Retina (tissue), 1 donor: ENCODE measurements around the gene FAM53B.

Experiments
- DNase-seq: peaks from one replicate; pipeline ENCODE4 v3.0.0-alpha.2; 2016

The FAM53B gene

DNA sequence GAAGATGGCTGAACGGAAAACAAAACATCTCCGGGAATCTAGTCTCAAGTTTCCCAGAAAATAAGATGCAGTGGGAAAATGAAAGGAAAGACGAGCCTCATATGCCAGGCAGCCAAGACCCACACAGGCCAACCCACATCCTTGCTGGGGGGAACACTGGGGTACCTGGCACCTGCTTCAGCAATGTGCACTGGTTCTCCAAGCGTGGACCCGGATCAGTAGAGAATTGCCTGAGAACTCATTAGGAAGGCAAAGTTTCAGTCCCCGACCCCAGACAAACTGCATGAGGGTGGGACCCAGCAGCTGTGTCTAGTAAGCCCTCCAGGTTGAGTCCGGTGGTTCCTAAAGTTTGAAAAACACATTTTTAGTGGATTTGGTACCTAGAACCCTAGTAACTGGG is 18.4 kb downstream of the FAM53B start:
- DNase-seq, result no peak

DNA sequence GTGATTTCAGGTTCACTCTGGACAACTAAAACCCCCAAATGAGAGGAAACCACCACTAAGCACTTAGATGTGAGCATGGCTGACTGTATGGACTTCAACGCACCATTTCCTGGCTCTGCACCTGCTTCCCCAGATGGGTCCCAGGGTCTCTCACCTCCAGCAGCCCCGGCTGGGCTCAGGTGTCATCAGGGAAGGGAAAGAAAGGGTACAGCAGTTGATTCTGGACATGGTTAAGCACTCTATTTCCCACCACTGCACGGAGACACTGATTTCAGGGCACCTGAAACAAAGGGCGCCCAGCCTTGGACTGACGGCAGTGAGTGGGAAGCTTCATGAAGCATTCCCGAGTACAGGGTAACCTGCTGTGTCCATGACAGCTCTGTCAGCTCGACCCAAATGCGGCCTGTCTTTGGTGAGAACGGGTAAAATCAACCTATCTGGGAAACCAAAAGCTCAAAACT is 19.0 kb downstream of the FAM53B start:
- DNase-seq, result no peak

DNA sequence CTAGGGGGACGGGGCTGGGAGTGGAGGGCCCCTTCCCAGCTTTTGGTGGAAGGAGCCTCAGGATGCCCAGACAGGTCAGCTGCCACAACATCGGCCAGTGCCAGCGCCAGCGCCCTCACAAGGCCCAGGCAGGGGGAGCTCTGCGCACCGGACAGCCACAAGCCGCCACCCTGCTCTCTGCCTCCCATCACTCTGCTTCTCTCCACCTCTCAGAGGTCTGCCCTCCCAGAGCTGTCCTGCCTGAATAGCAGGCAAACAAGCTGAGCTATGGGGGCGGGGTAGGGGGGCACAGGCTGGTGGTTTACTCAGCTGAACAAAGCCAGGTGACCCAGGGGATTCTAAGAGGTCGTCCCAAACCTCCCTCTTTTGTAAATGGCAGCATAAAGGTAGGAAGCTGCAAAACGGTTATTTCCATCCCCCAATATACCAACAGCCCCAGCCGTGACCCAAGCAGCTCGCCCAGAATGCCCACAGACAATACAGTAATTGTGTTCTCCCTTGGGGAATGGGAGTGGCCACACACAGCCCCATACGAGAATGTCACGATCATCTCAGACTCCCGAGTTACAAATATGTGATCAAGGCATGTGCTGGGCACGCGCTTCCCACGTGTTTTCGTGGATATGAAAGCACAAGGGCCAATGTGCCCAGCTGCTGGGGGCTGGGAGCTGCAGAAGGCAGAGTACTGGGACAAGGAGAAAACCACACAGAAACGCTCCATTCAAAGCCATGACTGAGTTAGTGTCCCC is 19.7 kb downstream of the FAM53B start:
- peak; percentile 71 for DNase-seq

DNA sequence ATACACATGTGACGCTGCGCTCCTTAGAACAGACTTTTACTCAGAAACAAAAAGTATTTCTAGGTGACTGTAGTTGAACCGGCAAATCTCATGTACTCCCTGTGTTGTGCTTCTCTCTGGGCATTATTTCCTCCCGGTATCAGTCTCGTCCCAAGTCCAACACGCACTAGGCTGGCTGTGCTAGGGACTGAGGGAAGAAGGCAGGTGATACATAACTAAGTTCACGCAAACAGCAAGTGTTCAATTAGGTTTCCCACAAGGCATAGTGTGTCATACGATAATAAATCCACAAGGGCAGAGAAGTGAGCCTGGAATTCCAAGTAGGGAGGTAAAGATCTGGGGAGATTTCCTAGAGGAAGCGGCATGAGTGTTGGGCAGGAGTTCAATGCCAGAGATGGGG is 20.4 kb downstream of the FAM53B start:
- no peak for DNase-seq

DNA sequence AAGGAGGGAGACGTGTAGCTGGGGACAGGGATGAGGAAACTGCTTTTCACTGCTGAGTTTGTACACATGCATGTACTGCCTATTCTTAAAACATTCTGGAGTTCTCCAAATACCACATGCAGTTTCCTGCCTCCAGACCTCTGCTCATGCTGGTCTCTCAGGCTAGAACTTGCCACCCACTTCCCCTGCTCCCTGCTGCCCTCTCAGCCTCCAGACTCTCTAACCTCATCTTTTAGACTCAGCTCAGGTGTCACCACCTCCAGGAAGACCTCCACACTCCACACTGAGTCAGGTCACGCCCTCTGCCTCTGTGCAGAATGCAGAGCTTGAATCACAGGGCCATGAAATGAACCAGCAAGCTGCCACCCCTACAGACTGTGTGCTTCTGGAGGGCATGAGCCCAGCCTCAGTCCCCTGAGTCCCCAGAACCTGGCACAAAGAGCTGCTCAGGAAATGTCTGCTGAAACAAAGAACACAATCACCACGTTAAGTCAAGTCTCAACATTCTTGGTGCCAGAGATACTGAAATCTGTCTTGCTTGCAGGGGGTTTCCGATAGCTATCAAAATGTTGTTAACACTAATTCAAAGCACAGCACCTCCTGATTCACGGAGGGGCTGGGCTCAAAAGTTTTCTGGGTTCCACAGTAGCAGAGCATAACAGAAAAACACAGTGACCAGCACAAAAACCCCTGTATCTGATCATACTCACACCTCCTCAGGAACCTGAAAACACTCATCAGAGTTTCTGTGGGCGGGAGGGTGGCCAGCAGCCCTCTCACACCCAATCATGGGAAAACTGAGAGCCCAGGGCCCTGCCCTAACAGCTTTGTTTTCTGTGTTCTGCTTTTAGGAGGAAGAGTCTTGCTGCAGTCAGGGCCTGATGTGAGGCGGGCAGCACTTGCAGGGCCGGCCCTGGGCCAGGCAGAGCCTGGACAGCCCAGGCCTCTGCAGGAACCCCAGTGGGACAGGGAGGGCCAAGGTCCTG is 21.1 kb downstream of the FAM53B start:
- DNase-seq, result no peak

DNA sequence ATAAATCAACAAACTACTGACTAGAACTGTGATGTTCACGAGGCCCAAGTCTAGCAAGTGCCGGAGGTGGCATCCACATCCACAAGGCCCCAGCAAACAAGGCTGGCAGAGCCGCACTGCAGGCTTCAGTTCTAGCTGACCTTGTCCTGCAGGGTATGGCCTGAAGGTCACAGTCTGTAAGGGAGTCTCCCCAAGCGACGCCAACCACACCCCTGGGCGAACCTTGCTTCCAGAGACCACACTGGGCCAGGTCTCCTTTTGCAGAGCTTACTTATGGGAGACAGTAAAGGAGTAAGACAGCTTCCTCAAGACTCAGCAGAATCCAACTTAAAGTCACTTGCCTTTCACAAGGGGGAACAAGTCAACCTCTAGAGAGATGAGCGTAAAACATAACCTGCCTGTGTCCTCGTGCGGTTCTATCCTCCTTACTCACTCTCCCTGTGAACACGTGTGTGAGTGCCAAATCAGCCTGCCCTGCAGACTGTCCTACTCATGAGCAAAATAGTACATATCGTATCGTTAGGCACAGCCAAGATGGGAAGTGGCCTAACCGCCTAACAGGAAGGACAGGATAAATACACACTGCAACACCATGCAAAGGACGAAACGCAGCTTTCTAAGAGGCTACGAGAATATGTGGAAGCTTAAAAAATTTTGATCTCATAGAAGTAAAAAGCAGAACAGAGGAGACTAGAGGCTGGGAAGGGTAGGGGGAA is 22.7 kb downstream of the FAM53B start:
- no peak for DNase-seq

DNA sequence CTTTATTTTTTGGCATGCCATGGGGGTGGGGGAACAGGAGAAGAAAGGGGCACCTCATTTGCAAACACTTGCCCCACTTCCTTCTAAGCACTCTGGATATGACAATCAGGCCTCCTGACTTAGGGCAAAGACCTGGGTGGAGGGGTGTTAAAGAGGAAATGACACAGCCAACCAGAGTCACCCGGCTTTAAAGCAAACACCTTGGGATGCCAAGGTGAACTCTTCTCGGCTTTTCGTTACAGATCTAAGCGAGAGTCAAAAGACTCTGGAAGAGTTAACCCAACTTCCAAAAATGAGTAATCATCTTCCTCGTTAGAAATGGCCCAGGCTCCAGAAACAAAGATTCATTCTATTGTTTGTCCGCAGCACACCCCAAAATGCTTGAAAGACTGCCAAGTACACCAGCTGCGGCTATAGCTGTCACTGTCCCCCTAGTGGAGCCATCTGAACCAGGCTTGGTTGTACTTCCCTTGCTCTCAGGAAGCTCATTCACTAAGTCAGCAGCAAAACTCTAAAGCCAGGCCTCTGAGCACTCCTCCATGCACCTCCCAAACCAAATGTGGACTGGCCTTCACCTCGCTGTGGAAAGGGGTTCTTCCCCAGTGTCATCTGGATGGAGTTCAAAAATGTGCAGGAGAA is 24.8 kb downstream of the FAM53B start:
- DNase-seq, result no peak

DNA sequence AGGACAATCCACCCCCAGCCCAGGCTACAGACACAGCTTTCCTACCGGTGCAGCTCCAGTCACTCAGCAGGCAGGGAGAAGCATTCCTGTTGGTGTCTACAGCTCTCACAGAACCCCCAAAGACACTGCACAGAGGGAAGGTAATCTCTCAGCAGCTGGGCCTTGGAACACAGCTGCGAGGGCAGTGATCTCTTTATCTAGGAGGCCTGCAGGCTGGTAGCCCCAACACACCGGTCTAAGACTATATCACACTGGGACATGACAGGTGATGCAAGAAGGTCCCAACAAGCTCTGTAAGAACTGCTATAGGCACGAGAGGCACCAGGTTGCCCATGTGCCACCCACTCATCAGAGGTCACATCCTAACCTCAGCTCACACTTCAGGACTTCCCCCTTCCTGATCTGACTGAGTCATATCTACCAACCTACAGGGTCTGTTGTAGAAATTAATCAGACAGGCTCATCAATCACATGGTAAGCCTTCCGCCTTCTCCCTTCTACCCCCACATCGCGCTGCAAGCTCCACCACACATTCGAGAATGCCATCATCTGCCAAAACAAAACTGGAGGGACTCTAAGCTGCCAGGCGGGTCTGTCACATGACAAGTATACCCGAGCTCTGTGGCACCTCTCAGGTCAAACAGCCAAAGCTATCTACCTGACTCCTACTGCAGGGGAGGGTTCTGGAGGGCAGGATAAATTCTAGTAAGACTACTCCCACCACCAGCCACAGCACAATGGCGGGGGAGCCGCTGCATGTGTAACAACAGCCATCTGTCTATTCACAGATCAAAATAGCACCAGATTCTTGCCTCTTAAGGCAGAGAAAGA is 26.1 kb downstream of the FAM53B start:
- no peak for DNase-seq

DNA sequence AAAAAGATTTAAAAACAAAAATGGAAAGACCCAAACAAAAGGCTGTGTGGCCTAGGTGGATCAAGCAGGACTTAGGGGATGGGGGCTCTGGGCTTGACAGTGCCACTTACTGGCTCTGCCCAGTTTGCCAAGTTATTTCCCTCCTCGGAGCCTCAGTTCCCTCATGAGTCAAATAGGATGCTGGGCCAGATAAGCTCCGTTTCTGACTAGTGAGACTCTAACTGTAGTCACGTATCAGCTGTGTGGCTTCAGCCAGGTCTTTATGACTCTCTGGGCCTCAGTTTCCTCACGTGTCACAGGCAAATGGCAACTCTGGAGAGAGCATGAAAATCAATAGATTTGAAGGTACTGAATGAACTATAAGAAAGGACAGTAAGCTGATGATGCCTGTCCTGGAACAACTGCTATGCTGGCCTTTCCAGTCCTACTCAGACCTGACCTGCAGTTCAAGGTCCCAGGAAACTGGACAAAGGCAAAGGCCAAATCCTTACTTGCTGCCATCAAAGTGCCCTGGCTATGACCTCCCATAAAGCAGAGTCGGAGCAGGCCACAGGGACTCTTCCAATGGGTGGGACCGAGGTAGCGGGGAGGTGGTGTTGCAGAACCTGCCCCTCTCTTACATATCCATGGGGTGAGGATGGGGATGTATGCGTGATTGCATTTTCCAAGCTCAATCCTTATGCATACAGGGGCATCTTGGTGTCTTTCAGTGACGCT is 27.0 kb downstream of the FAM53B start:
- DNase-seq, result no peak

DNA sequence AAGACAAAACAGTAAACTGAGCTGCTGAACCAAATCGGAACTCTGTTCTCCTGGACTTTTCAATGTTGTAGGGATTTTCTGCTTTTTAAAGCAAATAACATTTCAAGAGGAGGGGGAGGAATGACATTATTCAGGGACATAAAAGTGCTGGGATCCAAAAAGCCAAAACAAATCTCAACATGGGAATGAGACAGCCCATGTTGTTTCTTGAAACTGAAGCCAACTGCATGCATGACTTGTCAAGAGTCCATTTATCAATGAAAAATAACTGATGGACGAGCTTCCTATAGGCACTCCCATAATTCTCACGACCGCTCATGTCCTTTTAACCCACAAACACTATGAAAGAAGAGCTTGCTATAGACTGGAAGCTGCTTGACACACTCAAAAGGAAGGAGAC is 27.8 kb downstream of the FAM53B start:
- DNase-seq, result no peak

DNA sequence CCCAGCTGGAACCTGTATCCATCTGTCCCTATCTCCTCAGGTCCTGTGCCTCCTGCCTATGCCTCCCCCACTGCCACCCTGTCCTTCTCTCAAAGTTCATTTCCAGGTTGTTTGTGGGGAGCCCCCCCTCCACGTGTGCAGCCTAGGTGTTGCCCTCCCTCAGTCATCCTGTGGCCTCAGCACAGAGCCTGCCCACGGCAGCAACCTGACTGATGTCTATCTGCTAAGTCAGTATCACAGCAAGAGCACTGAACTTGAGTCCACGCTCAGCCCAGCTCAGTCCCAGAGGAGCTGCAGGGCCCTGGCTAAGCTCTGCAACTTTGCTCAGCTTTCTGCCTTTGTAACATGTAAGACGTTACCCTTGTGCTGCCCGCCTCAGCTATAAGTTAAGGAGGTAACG is 28.7 kb downstream of the FAM53B start:
- DNase-seq, result no peak

DNA sequence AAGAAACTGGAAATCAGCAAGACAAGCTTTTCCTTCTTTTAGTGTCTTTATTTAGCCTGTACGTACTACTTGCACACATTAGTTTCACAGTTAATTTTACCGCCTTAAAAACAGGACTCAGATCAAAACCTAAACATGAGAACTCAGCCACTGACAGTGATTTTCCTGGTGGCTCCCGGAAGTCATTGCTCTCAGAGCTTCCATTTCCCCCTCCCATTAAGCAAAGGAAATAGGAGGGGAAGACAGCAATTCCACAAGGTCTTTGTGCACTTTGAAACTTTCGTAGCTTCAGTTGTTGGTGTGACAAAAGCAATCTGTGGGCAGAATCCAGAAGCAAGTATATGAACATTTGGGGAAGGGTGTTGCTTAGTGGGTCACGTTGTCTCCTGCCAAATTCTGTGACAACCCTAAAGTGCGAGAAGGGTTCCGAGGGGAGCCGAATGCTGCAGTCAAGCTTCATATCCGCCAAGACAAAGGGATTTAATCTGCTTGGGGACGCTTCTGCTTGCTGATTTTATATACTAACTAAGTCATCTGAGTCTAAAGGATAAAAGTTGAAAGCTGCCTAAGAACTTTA is 30.4 kb downstream of the FAM53B start:
- DNase-seq, result no peak

DNA sequence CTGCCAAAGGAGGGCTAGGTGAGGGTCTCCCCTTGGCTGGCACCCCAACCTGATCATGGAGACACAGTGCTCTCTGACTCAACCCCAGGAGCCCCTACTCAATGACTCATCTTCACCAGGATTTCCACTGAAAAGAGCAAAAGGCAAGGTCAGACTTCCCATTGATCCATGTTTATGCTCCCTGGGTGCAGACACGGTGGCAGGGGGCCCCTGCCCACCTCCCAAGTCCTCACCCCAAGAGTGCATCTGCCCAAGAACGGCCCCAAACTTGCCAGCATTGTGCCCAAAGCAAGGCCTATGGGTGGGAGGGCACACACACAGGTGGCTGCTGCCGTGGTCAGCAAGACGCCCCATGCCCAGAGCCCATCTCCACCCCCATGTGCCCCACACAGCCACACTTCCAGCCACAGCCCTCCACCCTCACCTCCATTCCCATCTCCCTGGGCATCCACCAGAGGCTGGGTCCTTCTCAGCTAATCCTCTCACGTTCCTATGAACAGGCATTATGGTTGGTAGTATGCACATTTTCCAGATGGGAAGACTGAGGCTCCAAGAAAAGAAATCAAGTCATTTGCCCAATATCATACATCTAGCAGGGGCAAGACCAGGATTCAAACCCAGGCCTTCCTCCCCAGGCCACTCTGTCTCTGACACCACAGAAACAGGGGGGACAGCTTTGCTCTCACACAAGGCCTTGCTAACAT is 31.3 kb downstream of the FAM53B start:
- DNase-seq, result no peak

DNA sequence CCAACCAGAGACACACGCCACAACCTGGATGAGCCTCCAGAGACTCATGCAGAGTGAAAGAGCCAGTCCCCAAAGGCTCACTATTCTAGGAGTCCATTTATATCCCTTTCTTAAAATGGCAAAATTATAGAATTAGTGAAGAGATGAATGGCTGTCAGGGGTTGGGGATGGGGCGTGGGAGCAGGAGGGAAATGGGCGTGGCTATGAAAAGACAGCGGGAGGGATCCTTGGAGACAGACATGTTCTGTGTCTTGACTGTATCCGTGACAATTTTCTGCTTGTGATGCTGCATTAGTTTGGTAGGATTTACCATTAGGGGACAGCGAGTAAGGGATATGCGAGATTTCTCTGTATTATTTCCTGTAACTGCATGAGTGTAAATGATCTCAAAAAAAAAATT is 33.0 kb downstream of the FAM53B start:
- no peak for DNase-seq

DNA sequence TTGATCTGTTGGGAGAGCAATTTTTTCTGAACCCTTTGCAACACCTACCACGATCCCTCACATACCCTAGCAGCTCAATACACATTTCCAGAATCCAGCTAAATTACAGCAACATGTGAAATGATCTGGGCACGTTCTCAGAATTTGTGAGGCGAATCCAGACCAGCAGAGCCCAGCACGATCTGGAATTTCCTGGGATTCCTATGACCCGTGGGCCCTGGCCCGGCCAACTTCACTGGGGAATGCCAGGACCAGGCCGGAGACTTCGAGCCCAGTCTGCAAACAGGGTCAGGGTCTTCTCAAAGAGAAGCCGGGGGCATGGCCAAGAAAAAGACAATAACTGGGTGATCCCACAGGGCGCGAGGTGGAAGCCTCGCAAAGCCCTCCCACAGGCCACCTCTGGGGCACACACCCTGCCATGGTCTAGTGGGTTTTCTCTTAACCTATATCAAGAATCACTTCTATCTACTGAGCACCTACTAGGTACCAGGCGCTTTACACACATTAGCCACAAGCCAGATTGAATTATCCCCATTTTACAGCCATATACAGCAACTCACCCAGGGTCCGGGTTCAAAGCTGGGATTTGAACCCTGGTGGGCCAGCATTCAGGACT is 33.8 kb downstream of the FAM53B start:
- DNase-seq, result no peak

DNA sequence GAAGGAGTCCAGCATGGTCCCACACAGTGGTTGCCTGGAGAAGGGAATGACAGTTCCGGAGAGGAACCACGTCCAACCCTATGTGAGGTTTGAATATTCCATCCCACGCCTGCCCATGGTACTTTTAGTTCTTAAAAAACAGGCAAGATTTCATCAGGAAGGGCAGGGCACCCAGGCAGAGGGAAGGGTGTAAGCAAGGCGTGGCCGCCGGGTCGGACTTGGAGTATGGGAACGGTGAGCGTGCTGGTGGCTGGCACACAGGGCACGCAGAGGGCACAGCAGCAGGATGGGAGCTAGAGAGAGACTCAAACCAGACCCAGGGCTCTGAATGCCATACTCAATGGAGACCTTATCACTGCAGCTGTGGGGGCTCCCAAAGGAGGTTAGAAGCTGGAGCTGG is 34.3 kb downstream of the FAM53B start:
- DNase-seq, result no peak

DNA sequence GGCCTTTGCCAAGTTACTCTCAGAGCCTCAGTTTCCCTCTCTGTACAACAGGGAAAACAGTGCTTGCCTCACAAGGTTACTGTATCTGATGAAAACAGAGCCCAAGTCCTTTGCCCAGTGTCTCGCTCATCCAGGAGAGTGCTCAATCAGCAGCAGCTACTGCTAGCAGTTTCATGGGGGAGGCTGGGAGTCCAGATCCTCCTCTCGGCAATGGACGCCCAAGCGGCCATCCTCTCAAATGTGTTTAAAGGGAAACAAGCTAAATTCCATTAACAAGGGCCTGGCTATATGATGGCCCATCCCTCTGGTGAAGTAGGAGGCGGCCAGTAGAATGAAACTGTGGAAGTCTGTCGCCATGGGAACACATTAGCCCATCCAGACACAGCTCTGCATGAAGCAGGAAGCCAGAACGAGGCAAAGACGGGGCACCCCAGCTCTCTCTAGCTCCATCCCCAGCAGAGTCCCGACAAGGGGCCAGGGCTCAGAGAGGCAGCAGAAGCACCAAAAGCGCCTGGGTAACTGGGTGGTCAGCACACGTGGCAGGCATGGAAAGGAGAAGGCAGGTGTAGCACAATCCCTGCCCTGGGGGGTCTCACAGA is 35.2 kb downstream of the FAM53B start:
- DNase-seq, result peak; percentile 73

DNA sequence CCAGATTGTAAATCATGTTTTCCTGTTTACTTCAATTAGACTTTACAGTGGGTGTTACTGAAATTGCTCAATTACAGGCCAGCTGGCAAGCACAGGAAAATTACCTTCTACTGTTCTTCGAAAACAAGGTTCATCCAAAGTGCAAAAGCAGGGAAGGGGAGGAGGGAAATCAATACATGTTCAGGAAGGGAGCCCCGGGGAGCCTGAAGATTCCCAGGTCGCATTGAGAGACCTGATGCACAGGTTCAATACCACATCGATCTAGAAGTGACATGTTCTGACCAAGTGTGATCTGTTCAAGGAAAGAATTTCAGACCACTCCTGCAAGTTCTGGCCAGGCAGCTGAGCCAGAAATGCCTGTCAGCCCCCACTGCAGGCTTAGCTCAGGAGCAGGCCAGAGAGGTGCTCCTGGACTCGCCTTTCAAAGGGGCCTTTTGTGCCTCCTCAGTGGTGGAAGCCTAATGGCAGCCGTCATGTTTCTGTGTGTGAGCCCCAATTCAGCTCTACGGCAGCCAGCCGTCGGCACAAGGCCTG is 35.9 kb downstream of the FAM53B start:
- peak; percentile 51 for DNase-seq

DNA sequence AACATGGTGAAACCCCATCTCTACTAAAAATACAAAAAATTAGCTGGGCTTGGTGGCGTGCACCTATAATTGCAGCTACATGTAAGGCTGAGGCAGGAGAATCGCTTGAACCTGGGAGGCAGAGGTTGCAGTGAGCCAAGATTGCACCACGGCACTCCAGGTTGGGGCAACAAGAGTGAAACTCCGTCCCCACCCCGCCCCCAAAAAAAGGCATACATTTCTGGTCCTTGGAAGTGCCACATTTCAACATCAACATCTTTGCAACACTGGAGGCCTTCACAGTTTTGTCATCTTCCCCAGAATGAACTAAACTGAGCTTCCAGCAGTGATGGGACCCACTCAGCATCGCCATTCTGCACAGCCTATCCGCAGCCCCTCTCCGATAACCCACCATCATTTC is 36.6 kb downstream of the FAM53B start:
- no peak for DNase-seq
